K562 (cell line): ENCODE data around the gene EXOC4. TPM values are rescaled to one million over a fixed set of nuclear protein-coding genes. Genes with fewer than 3 reads are reported as not detected.

ENCODE experiments used
- ATAC-seq: fragments of 200-7000 bp; cut with Tn5 transposase; 3 replicates; pipeline ENCODE4 v1.9.1; 2020; ENCODE audit warnings: moderate library complexity
- BruUV-seq: library from RNA; stranded (reverse); fragments of 400-500 nt; replicated peaks from 2 replicates; lab custom pipeline; 2021; lab: Mats Ljungman, UMichigan
- CTCF ChIA-PET: fragments of 300-600 bp; formaldehyde crosslinking; extraction: SDS; loops from one replicate; lab custom pipeline; 2021; ENCODE audit warnings: low intra/inter-chr PET ratio; lab: Yijun Ruan, JAX
- POLR2A ChIA-PET: fragments of 300-600, 350-650 bp; sonication (Branson Sonifier 250); formaldehyde crosslinking; extraction: SDS; loops from one replicate; lab custom pipeline; 2021; ENCODE audit warnings: antibody characterized with exemption, inconsistent platforms; lab: Yijun Ruan, JAX
- DNase-seq, 4 experiments: peaks; one replicate each; pipeline versions ENCODE4 v3.0.0 to v3.0.0-alpha.2; 2011 to 2018; ENCODE audit warnings: low spot score in 3 of 4, mixed read lengths in 3 of 4; ENCODE audit errors: extremely low read depth in 1 of 4
- FAIRE-seq: peaks from 2 replicates; lab custom pipeline; 2011; peaks lifted over from hg19 to GRCh38; lab: Jason Lieb, UNC
- H2AFZ ChIP-seq: 2 replicates; pipeline ENCODE4 v1.6.0; 2011; ENCODE audit warnings: low read depth, low read length, control low read depth, inconsistent platforms
- H3K27ac ChIP-seq: fragments of 200-600 bp; 3 replicates; pipeline ENCODE4 v1.8.0; 2011; ENCODE audit warnings: low read depth, mild to moderate bottlenecking, control low read depth, inconsistent platforms, low read length, moderate library complexity, mixed read lengths; ENCODE audit errors: extremely low read depth
- H3K27me3 ChIP-seq, 2 experiments: fragments of 300-600 bp in 1 of 2; 2 replicates in 1 of 2; 3 replicates in 1 of 2; pipeline versions ENCODE4 v1.6.0 to v1.8.0; 2011; ENCODE audit warnings: inconsistent platforms in 2 of 2, low read length in 2 of 2, mild to moderate bottlenecking in 1 of 2, mixed read lengths in 1 of 2, moderate library complexity in 1 of 2; ENCODE audit not compliant: control insufficient read depth in 2 of 2, insufficient read depth in 2 of 2
- H3K36me3 ChIP-seq: fragments of 300-600 bp; 3 replicates; pipeline ENCODE4 v1.8.0; 2011; ENCODE audit warnings: mild to moderate bottlenecking, low read length, inconsistent platforms; ENCODE audit not compliant: control insufficient read depth, insufficient read depth
- H3K4me1 ChIP-seq, 2 experiments: fragments of 200-600 bp in 1 of 2; replicated peaks in 1 of 2; 2 replicates in 1 of 2; 3 replicates in 1 of 2; pipeline versions ENCODE4 v1.5.1 to v1.8.0; 2011; ENCODE audit warnings: inconsistent platforms in 2 of 2, low read length in 2 of 2, mild to moderate bottlenecking in 1 of 2, mixed read lengths in 1 of 2, moderate library complexity in 1 of 2; ENCODE audit not compliant: control insufficient read depth in 2 of 2, insufficient read depth in 2 of 2
- H3K4me2 ChIP-seq: 2 replicates; pipeline ENCODE4 v1.6.1; 2011; ENCODE audit warnings: low read length, control low read depth, inconsistent platforms, mixed read lengths; ENCODE audit not compliant: insufficient read depth
- H3K4me3 ChIP-seq: fragments of 200-600 bp; sonication (generic), shearing (Covaris generic); 2 replicates; pipeline ENCODE4 v1.5.1; 2016; ENCODE audit warnings: control low read depth, inconsistent platforms
- H3K79me2 ChIP-seq: fragments of 200-600 bp; 3 replicates; pipeline ENCODE4 v1.8.0; 2011; ENCODE audit warnings: low read length, inconsistent platforms; ENCODE audit not compliant: control insufficient read depth, insufficient read depth
- H3K9ac ChIP-seq, 2 experiments: 2 replicates each; pipeline versions ENCODE4 v1.6.0 to v1.6.1; 2011; ENCODE audit warnings: low read depth in 2 of 2, low read length in 2 of 2, control low read depth in 1 of 2, inconsistent platforms in 1 of 2, mild to moderate bottlenecking in 1 of 2, mixed read lengths in 1 of 2; ENCODE audit not compliant: insufficient read depth in 1 of 2
- H3K9me1 ChIP-seq: one replicate; pipeline ENCODE4 v1.6.0; 2011; ENCODE audit warnings: inconsistent platforms, mild to moderate bottlenecking, low read length, moderate library complexity; ENCODE audit not compliant: control insufficient read depth, insufficient read depth
- H3K9me3 ChIP-seq: replicated peaks from 2 replicates; pipeline ENCODE4 v1.5.1; 2011; ENCODE audit warnings: low read depth, low read length, inconsistent platforms; ENCODE audit not compliant: control insufficient read depth, insufficient read depth
- H4K20me1 ChIP-seq: replicated peaks from 2 replicates; pipeline ENCODE4 v1.6.1; 2011; ENCODE audit warnings: low read length, inconsistent platforms, mixed read lengths; ENCODE audit not compliant: control insufficient read depth, insufficient read depth
- ARID1B ChIP-seq: fragments of 450-650 bp; IDR thresholded peaks from 2 replicates; pipeline ENCODE4 v1.6.1; 2016; ENCODE audit warnings: antibody characterized with exemption, mild to moderate bottlenecking, inconsistent platforms
- BACH1 ChIP-seq: fragments of 200-800 bp; sonication (Bioruptor generic); IDR thresholded peaks from 2 replicates; pipeline ENCODE4 v1.6.1; 2016; ENCODE audit warnings: missing genetic modification characterization, missing compliant biosample characterization
- CHD4 ChIP-seq: fragments of 200-600 bp; sonication (generic); IDR thresholded peaks from 3 replicates; pipeline ENCODE4 v1.6.1; 2012; ENCODE audit warnings: low read depth, mild to moderate bottlenecking, mixed read lengths, low read length, inconsistent platforms; ENCODE audit not compliant: insufficient read depth, insufficient replicate concordance, poor library complexity, severe bottlenecking
- DACH1 ChIP-seq: fragments of 450-650 bp; IDR thresholded peaks from 2 replicates; pipeline ENCODE4 v1.6.1; 2018; ENCODE audit not compliant: partially characterized antibody
- ETS2 ChIP-seq: IDR thresholded peaks from 2 replicates; pipeline ENCODE4 v1.6.1; 2016; ENCODE audit warnings: borderline replicate concordance, missing genetic modification characterization, mild to moderate bottlenecking, moderate library complexity, missing compliant biosample characterization; ENCODE audit not compliant: poor library complexity, severe bottlenecking
- GABPB1 ChIP-seq: sonication (generic); formaldehyde crosslinking; IDR thresholded peaks from 2 replicates; pipeline ENCODE4 v1.8.0; 2022; ENCODE audit warnings: mild to moderate bottlenecking, missing genetic modification reagents
- MTA3 ChIP-seq: fragments of 450-650 bp; formaldehyde crosslinking; IDR thresholded peaks from 2 replicates; pipeline ENCODE4 v1.6.1; 2017; ENCODE audit warnings: mild to moderate bottlenecking, borderline replicate concordance
- MYNN ChIP-seq, 2 experiments: sonication (generic); formaldehyde crosslinking in 1 of 2; IDR thresholded peaks; 2 replicates each; pipeline versions ENCODE4 v1.5.0 to v1.6.1; 2016 to 2020; ENCODE audit warnings: antibody characterized with exemption in 1 of 2, missing genetic modification reagents in 1 of 2
- PTTG1 ChIP-seq: fragments of 450-650 bp; IDR thresholded peaks from 2 replicates; pipeline ENCODE4 v1.6.1; 2016; ENCODE audit warnings: low read depth, mild to moderate bottlenecking, missing genetic modification characterization, missing compliant biosample characterization
- STAT5B ChIP-seq: fragments of 250-450 bp; sonication (Bioruptor Pico); IDR thresholded peaks from 2 replicates; pipeline ENCODE4 v1.8.0; 2021; ENCODE audit warnings: mild to moderate bottlenecking, inconsistent platforms
- TAF15 ChIP-seq: fragments of 200-400 bp; formaldehyde crosslinking; IDR thresholded peaks from 2 replicates; pipeline ENCODE4 v1.6.1; 2017; ENCODE audit warnings: mild to moderate bottlenecking, low read depth, low read length, moderate library complexity
- TFE3 ChIP-seq: fragments of 450-650 bp; formaldehyde crosslinking; IDR thresholded peaks from 2 replicates; pipeline ENCODE4 v1.4.0; 2020; ENCODE audit warnings: mild to moderate bottlenecking, mixed read lengths
- XRCC5 ChIP-seq: fragments of 200-400 bp; formaldehyde crosslinking; IDR thresholded peaks from 2 replicates; pipeline ENCODE4 v1.6.1; 2017; ENCODE audit warnings: low read depth, mild to moderate bottlenecking, low read length
- ZBTB33 ChIP-seq: sonication (generic); formaldehyde crosslinking; IDR thresholded peaks from 2 replicates; pipeline ENCODE4 v1.8.1; 2023; ENCODE audit warnings: mild to moderate bottlenecking, missing genetic modification reagents
- ZFPM2 ChIP-seq: fragments of 250-450 bp; sonication (Bioruptor Pico); IDR thresholded peaks from 2 replicates; pipeline ENCODE4 v1.5.1; 2022; ENCODE audit warnings: mild to moderate bottlenecking
- ZNF347 ChIP-seq: fragments of 450-650 bp; formaldehyde crosslinking; IDR thresholded peaks from 2 replicates; pipeline ENCODE4 v1.4.0; 2020; ENCODE audit warnings: low read depth, mild to moderate bottlenecking, moderate library complexity
- ZNF449 ChIP-seq: fragments of 250-450 bp; sonication (Bioruptor Pico); IDR thresholded peaks from 2 replicates; pipeline ENCODE4 v1.8.0; 2022; ENCODE audit warnings: moderate library complexity, mild to moderate bottlenecking, inconsistent platforms
- ZNF586 ChIP-seq: fragments of 450-650 bp; formaldehyde crosslinking; conservative IDR thresholded peaks from 2 replicates; pipeline ENCODE4 v1.4.0; 2020; ENCODE audit warnings: mild to moderate bottlenecking, moderate library complexity
- WGBS: fragments of 100-300 bp; shearing (Covaris generic); methylation state at CpG from one replicate; pipeline ENCODE4 v1.1.6; 2016; ENCODE audit warnings: low coverage, mixed read lengths; ENCODE audit not compliant: insufficient coverage; ENCODE audit errors: missing lambda C conversion rate; 5-methylcytosine and 5-hydroxymethylcytosine counted together
- in situ Hi-C: fragments of 300-500 bp; cut with MboI; formaldehyde crosslinking; loops from 4 replicates; pipeline ENCODE4 v1.15.0; 2018; ENCODE audit warnings: inconsistent platforms, mixed read lengths
- intact Hi-C: fragments of 100-400 bp; cut with micrococcal nuclease; formaldehyde crosslinking; loops from 2 replicates; pipeline ENCODE4 v1.14.2; 2022
- polyA plus RNA-seq, 8 experiments: library from polyadenylated mRNA; depleted of rRNA in 4 of 8; stranded (reverse) in 5 of 8; unstranded in 3 of 8; fragments of >200 nt; fragmentation: Nextera tagmentation in 2 of 8; fragmentation: Illumina TruSeq in 1 of 8; extraction: Ambion mirVana in 2 of 8; extraction: Trizol in 1 of 8; gene quantifications; 2 replicates each; pipeline versions ENCODE4 v1.2.1 to v1.2.3, GENCODE V29; 2011 to 2014; ENCODE audit warnings: inconsistent platforms in 1 of 8, missing spikeins in 1 of 8
- total RNA-seq, 7 experiments: library from RNA; depleted of rRNA in 6 of 7; stranded (reverse); fragments of >200 nt in 6 of 7; fragmentation: Illumina TruSeq in 2 of 7; extraction: Trizol in 2 of 7; gene quantifications; 2 replicates each; pipeline versions ENCODE4 v1.2.1 to v1.2.3, GENCODE V29; 2011 to 2021; ENCODE audit warnings: low replicate concordance in 1 of 7

The EXOC4 gene
- total and polyA plus RNA-seq, 9 of the 15 experiments (the other 6 are each of a cell fraction or from before 2014, with no cell fraction given), result 18.5 to 73.1 (median 46.6) TPM

GRCh38 chr7:134013249-134013648 is 760.4 kb downstream of the EXOC4 start:
- CTCF ChIA-PET, result no interaction called here
- BruUV-seq, result no TSS peak
- Histone ChIP-seq H3K27me3 (no peaks in the 10 kb centered on the region), H3K27ac (no peak overlapping the region), H3K9me3 (no peaks in the 10 kb centered on the region), H3K4me3 (no peak overlapping the region), H3K4me1 (no peaks in the 10 kb centered on the region), H3K79me2 (no peaks in the 10 kb centered on the region), H3K9me1 (no peaks in the 10 kb centered on the region), H2AFZ (no peak overlapping the region), H3K4me2 (no peak overlapping the region), H3K9ac (no peak overlapping the region), H4K20me1 (no peaks in the 10 kb centered on the region), H3K36me3 (no peaks in the 10 kb centered on the region)
- in situ Hi-C loops, result no loop called here
- POLR2A ChIA-PET, result interaction anchor here (1.5 kb wide), 1 partner anchor 9 kb away, joined by 4 read pairs; no protein-coding TSS in a partner anchor
- FAIRE-seq (no peak), ATAC-seq (no peak), DNase-seq (no peak)
- no peak for TF ChIP-seq ZNF586
- TF ChIP-seq MTA3, result no peak
- TF ChIP-seq ZFPM2 (CRISPR knock-in tag), result no peak
- no peak for TF ChIP-seq GABPB1 (CRISPR knock-in tag)
- no peak for TF ChIP-seq XRCC5
- TF ChIP-seq TFE3 (CRISPR knock-in tag), result no peak
- no peak for TF ChIP-seq PTTG1 (tag)
- no peak for TF ChIP-seq BACH1
- TF ChIP-seq ZNF449 (CRISPR knock-in tag), result no peak
- no peak for TF ChIP-seq ARID1B
- no peak for TF ChIP-seq STAT5B (CRISPR knock-in tag)
- TF ChIP-seq DACH1, result no peak
- TF ChIP-seq MYNN (IDR thresholded peaks at IDR 0.05), result no peak
- TF ChIP-seq MYNN (CRISPR knock-in tag; IDR thresholded peaks at IDR 0.05), result no peak
- no peak for TF ChIP-seq TAF15
- no peak for TF ChIP-seq ETS2 (tag)
- no peak for TF ChIP-seq CHD4
- TF ChIP-seq ZBTB33, result no peak
- TF ChIP-seq ZNF347 (CRISPR knock-in tag), result no peak
- intact Hi-C loops, result loop anchor here (10.0 kb wide), 2 partner anchors 242 to 312 kb away; no protein-coding TSS in a partner anchor
- WGBS, result 16% methylated on average over 1 of the region's 1 CpG
